ENCODE data around the gene CLCF1. TPM values are rescaled to one million over a fixed set of nuclear protein-coding genes. Genes with fewer than 3 reads are reported as not detected.

The CLCF1 gene
- total RNA-seq, 1 donor from 2014 or later, result 0.68 TPM

- peaks cover 32% of the 10 kb centered on the region for H3K27me3 Mint-ChIP-seq (ENCODE audit: low read depth)
- no peaks in the 10 kb centered on the region for H3K36me3 Mint-ChIP-seq (ENCODE audit: low read depth)
- no peak for DNase-seq (ENCODE audit: low read depth, low spot score)
- TF ChIP-seq, protein P1, sequence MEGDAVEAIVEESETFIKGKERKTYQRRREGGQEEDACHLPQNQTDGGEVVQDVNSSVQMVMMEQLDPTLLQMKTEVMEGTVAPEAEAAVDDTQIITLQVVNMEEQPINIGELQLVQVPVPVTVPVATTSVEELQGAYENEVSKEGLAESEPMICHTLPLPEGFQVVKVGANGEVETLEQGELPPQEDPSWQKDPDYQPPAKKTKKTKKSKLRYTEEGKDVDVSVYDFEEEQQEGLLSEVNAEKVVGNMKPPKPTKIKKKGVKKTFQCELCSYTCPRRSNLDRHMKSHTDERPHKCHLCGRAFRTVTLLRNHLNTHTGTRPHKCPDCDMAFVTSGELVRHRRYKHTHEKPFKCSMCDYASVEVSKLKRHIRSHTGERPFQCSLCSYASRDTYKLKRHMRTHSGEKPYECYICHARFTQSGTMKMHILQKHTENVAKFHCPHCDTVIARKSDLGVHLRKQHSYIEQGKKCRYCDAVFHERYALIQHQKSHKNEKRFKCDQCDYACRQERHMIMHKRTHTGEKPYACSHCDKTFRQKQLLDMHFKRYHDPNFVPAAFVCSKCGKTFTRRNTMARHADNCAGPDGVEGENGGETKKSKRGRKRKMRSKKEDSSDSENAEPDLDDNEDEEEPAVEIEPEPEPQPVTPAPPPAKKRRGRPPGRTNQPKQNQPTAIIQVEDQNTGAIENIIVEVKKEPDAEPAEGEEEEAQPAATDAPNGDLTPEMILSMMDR (conservative IDR thresholded peaks at IDR 0.05), result no peak
- H3K9me3 Mint-ChIP-seq, result no peaks in the 10 kb centered on the region
- H3K4me3 Mint-ChIP-seq, result no peak overlapping the region
- peaks cover 19% of the 10 kb centered on the region for H3K4me1 Mint-ChIP-seq
- H3K27ac Mint-ChIP-seq (ENCODE audit: unreplicated experiment), result no peak overlapping the region
Measured at GRCh38 chr11:67381244-67381972, 8.0 kb upstream of the CLCF1 start.

- Mint-ChIP-seq H3K36me3 (ENCODE audit: low read depth) (no peaks in the 10 kb centered on the region), H3K9me3 (no peaks in the 10 kb centered on the region), H3K4me1 (peaks cover 23% of the 10 kb centered on the region), H3K27ac (ENCODE audit: unreplicated experiment) (no peak overlapping the region), H3K4me3 (no peak overlapping the region), H3K27me3 (ENCODE audit: low read depth) (peaks cover 32% of the 10 kb centered on the region)
- DNase-seq (ENCODE audit: low read depth, low spot score), result no peak
- TF ChIP-seq, protein P1 (conservative IDR thresholded peaks at IDR 0.05), result no peak
Measured at GRCh38 chr11:67379061-67380058, 6.0 kb upstream of the CLCF1 start.

DNA sequence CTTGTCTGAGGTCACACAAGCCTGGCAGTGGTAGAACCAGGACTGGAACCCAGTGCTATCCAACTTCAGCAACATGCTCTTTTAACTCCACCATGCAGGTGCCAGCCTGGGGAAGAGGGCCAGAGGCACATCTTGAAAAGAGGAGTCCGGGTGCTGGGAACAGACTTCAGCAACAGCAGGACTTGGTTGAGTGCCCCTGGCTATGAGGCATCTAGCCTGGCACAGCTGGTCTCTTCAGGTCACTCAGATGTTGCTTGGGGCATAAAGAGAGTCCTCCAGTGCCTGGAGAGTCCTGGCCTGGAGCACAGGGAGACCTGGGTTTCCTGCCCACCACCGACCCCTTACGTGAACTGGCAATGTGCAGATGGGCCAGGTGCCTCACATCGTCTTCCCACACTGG, 5.1 kb upstream of the CLCF1 start:
- Mint-ChIP-seq H3K9me3 (no peaks in the 10 kb centered on the region), H3K27ac (ENCODE audit: unreplicated experiment) (no peak overlapping the region)
- DNase-seq (ENCODE audit: low read depth, low spot score), result no peak

GRCh38 chr11:67376873-67377808, 3.7 kb upstream of the CLCF1 start:
- Mint-ChIP-seq H3K4me1 (peaks cover 24% of the 10 kb centered on the region), H3K36me3 (ENCODE audit: low read depth) (no peaks in the 10 kb centered on the region), H3K9me3 (no peaks in the 10 kb centered on the region), H3K27ac (ENCODE audit: unreplicated experiment) (no peak overlapping the region), H3K27me3 (ENCODE audit: low read depth) (peaks cover 34% of the 10 kb centered on the region), H3K4me3 (peak overlapping the region; percentile 52)
- TF ChIP-seq, protein P1 (conservative IDR thresholded peaks at IDR 0.05), result no peak
- DNase-seq (ENCODE audit: low read depth, low spot score), result no peak

More for the DNA sequence above, 5.1 kb upstream of the CLCF1 start:
- Mint-ChIP-seq H3K36me3 (ENCODE audit: low read depth) (no peaks in the 10 kb centered on the region), H3K4me1 (peaks cover 28% of the 10 kb centered on the region), H3K27me3 (ENCODE audit: low read depth) (peaks cover 36% of the 10 kb centered on the region), H3K4me3 (no peak overlapping the region)
- TF ChIP-seq, protein P1 (conservative IDR thresholded peaks at IDR 0.05), result no peak
